ENCODE measurements around the gene NQO1. TPM values are rescaled to one million over a fixed set of nuclear protein-coding genes. Genes with fewer than 3 reads are reported as not detected.

Gene NQO1
- total and polyA plus RNA-seq, 9 of the 15 experiments (the other 6 are each of a cell fraction or from before 2014, with no cell fraction given): 96.7 to 198 (median 122) TPM

DNA sequence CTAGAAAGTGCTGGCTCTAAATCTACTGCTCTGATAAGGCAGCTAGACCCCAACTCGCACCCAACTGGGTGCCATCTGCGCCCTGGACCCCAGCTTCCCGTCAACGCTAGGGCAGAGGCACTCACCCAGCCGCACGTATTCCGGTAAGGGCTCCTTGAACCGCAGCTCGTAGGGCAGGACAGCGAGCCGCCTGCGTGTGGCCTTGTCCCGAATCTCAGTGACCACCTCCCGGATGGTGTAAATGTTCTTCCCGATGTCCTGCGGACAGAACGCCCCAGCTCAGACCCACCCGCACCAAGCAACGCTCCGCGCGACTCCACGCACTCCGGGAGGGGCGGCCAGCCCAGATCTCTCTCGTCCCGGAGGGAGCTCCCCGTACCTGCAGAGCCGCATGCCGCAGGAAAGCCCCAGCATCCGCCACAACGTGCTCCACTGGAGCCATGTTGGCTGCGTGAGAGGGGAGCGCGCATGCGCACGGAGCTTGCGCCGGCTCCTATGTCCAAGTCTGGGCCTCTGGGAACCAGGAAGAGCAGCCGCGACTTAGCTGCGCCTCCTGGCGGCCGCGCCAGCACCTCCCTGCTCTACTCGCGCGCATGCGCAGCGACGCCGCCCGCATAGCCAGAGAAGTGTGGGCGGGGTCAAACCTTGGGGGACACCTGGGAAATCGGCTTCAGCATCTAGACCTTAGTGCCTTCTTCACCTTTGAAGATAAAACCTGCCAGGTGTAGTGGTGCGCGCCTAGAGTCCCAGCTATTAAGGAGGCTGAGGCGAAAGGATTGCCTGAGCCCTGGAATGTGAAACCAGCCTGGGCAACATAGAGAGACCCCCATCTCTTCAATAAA lies 28.3 kb upstream of the NQO1 start, which contains the start of gene NOB1 (continued):
- TF ChIP-seq ZMIZ1 (IDR thresholded peaks at IDR 0.05; ENCODE audit: low read depth in 2 of 2, low read length in 2 of 2) (0 out of 4 replicates have a peak, but pooled peaks of 1 of the 2 experiments have one; percentile 51), GATAD2B (IDR thresholded peaks at IDR 0.05; ENCODE audit: borderline replicate concordance) (peak; percentile 57; the same call in 1 of the 2 replicates), GABPA (tag; conservative IDR thresholded peaks at IDR 0.05; ENCODE audit: low read depth) (no peak), ELF1 (tag; IDR thresholded peaks at IDR 0.05) (peak; percentile 98), NRF1 (conservative IDR thresholded peaks at IDR 0.05 in 1 of 2, IDR thresholded peaks at IDR 0.05 in 1 of 2) (peak; percentile 100), TOE1 (IDR thresholded peaks at IDR 0.05; ENCODE audit: borderline replicate concordance) (peak; percentile 45; the same call in 1 of the 2 replicates), TOE1 (CRISPR knock-in tag; IDR thresholded peaks at IDR 0.05; ENCODE audit: borderline replicate concordance, low read depth) (no peak), NKRF (IDR thresholded peaks at IDR 0.05; ENCODE audit: borderline replicate concordance) (peak; percentile 96), ZFP91 (CRISPR knock-in tag; IDR thresholded peaks at IDR 0.05) (0 out of 2 replicates have a peak, but pooled peaks have one; percentile 7), DPF2 (IDR thresholded peaks at IDR 0.05) (0 out of 2 replicates have a peak, but pooled peaks have one; percentile 9), GABPB1 (CRISPR knock-in tag; IDR thresholded peaks at IDR 0.05) (peak; percentile 65; the same call in 1 of the 2 replicates)
- TF ChIP-seq, protein P1, sequence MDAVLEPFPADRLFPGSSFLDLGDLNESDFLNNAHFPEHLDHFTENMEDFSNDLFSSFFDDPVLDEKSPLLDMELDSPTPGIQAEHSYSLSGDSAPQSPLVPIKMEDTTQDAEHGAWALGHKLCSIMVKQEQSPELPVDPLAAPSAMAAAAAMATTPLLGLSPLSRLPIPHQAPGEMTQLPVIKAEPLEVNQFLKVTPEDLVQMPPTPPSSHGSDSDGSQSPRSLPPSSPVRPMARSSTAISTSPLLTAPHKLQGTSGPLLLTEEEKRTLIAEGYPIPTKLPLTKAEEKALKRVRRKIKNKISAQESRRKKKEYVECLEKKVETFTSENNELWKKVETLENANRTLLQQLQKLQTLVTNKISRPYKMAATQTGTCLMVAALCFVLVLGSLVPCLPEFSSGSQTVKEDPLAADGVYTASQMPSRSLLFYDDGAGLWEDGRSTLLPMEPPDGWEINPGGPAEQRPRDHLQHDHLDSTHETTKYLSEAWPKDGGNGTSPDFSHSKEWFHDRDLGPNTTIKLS (IDR thresholded peaks at IDR 0.05; ENCODE audit: borderline replicate concordance, low read depth): peak; percentile 55; the same call in 1 of the 2 replicates
- TF ChIP-seq, protein P2, sequence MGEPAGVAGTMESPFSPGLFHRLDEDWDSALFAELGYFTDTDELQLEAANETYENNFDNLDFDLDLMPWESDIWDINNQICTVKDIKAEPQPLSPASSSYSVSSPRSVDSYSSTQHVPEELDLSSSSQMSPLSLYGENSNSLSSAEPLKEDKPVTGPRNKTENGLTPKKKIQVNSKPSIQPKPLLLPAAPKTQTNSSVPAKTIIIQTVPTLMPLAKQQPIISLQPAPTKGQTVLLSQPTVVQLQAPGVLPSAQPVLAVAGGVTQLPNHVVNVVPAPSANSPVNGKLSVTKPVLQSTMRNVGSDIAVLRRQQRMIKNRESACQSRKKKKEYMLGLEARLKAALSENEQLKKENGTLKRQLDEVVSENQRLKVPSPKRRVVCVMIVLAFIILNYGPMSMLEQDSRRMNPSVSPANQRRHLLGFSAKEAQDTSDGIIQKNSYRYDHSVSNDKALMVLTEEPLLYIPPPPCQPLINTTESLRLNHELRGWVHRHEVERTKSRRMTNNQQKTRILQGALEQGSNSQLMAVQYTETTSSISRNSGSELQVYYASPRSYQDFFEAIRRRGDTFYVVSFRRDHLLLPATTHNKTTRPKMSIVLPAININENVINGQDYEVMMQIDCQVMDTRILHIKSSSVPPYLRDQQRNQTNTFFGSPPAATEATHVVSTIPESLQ (CRISPR knock-in tag; IDR thresholded peaks at IDR 0.05): 0 out of 2 replicates have a peak, but pooled peaks have one; percentile 37

Data from K562 (cell line).